Lung (tissue), 12 donors: ENCODE measurements around the gene PNKD. TPM values are rescaled to one million over a fixed set of nuclear protein-coding genes. Genes with fewer than 3 reads are reported as not detected.

ENCODE experiments used
- ATAC-seq: fragments of 200-7000 bp; cut with Tn5 transposase; one replicate; pipeline ENCODE4 v1.9.1; 2020; ENCODE audit warnings: moderate number of reproducible peaks; ENCODE audit not compliant: insufficient read depth, low FRiP score
- DNase-seq, 3 donors: peaks; one replicate each; pipeline ENCODE4 v3.0.0-alpha.2; 2013 to 2017
- H3K27ac ChIP-seq, 2 donors: one replicate each; pipeline ENCODE4 v1.5.1; 2013; ENCODE audit warnings: mild to moderate bottlenecking in 2 of 2, moderate library complexity in 2 of 2, control low read depth in 1 of 2, inconsistent platforms in 1 of 2, low read depth in 1 of 2, low read length in 1 of 2
- H3K27me3 ChIP-seq, 3 donors: one replicate each; pipeline ENCODE4 v1.5.1; 2013; ENCODE audit warnings: low read length in 2 of 3; ENCODE audit not compliant: control insufficient read depth in 3 of 3, insufficient read depth in 3 of 3
- H3K36me3 ChIP-seq, 4 donors: one replicate each; pipeline ENCODE4 v1.5.1; 2013; ENCODE audit warnings: low read length in 4 of 4, mild to moderate bottlenecking in 1 of 4, moderate library complexity in 1 of 4; ENCODE audit not compliant: control insufficient read depth in 4 of 4, insufficient read depth in 4 of 4
- H3K4me1 ChIP-seq, 5 donors: one replicate each; pipeline ENCODE4 v1.5.1; 2013; ENCODE audit warnings: low read length in 5 of 5, mild to moderate bottlenecking in 2 of 5, moderate library complexity in 1 of 5; ENCODE audit not compliant: control insufficient read depth in 5 of 5, insufficient read depth in 5 of 5
- H3K4me3 ChIP-seq: one replicate; pipeline ENCODE4 v1.5.1; 2013; ENCODE audit warnings: mild to moderate bottlenecking, control low read depth, moderate library complexity
- H3K9ac ChIP-seq, 2 donors: one replicate each; pipeline ENCODE4 v1.5.1; 2013; ENCODE audit warnings: low read length in 2 of 2, control low read depth in 1 of 2; ENCODE audit not compliant: insufficient read depth in 1 of 2
- H3K9me3 ChIP-seq, 4 donors: one replicate each; pipeline ENCODE4 v1.5.1; 2013; ENCODE audit warnings: low read length in 3 of 4, mild to moderate bottlenecking in 1 of 4, moderate library complexity in 1 of 4; ENCODE audit not compliant: control insufficient read depth in 4 of 4, insufficient read depth in 3 of 4
- WGBS, 2 donors: extraction: QIAGEN DNeasy Blood & Tissue Kit; methylation state at CpG; one replicate each; pipeline ENCODE4 v1.1.7; 2013; 5-methylcytosine and 5-hydroxymethylcytosine counted together
- polyA plus RNA-seq, 2 donors: library from polyadenylated mRNA; stranded (reverse); fragments of 200-250 nt; gene quantifications; one replicate each; pipeline ENCODE4 v1.2.1, GENCODE V29; 2013
- total RNA-seq, 2 donors: library from RNA; depleted of rRNA in 1 of 2; stranded (reverse); fragments of >200 nt in 1 of 2; gene quantifications; one replicate each; pipeline ENCODE4 v1.2.1, GENCODE V29; 2014 to 2021
- TF ChIP-seq, protein P1 (sequence below): IDR thresholded peaks from 2 replicates; pipeline ENCODE4 v1.5.1; 2012; ENCODE audit warnings: mild to moderate bottlenecking; ENCODE audit errors: control extremely low read depth, extremely low read depth
- donor health status: control.
- donor health status: control.
- donor health status: Bipolar disorder and iron deficiency.
- donor health status: healthy.
- donor health status: DM: yes; HTN: yes; CAD: no.

PNKD gene
- total and polyA plus RNA-seq, 4 donors, result 83.8 to 137 (median 114) TPM

DNA sequence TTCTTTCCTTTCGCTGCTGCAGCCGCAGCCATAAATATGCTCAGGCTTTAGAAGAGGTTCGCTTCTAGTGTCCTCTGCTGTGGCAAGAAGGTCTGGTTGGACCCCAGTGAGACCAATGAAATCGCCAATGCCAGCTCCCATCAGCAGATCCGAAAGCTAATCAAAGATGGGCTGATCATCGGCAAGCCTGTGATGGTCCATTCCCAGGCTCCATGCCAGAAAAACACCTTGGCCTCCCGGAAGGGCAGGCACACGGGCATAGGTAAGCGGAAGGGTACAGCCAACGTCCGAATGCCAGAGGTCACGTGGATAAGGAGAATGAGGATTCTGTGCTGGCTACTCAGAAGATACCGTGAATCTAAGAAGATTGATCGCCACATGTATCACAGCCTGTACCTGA, 83.7 kb downstream of the PNKD start:
- TF ChIP-seq, protein P1, sequence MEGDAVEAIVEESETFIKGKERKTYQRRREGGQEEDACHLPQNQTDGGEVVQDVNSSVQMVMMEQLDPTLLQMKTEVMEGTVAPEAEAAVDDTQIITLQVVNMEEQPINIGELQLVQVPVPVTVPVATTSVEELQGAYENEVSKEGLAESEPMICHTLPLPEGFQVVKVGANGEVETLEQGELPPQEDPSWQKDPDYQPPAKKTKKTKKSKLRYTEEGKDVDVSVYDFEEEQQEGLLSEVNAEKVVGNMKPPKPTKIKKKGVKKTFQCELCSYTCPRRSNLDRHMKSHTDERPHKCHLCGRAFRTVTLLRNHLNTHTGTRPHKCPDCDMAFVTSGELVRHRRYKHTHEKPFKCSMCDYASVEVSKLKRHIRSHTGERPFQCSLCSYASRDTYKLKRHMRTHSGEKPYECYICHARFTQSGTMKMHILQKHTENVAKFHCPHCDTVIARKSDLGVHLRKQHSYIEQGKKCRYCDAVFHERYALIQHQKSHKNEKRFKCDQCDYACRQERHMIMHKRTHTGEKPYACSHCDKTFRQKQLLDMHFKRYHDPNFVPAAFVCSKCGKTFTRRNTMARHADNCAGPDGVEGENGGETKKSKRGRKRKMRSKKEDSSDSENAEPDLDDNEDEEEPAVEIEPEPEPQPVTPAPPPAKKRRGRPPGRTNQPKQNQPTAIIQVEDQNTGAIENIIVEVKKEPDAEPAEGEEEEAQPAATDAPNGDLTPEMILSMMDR, result no peak
- H3K4me3 ChIP-seq, result no peak overlapping the region
- no peaks in the 10 kb centered on the region for H3K27me3 ChIP-seq
- H3K9ac ChIP-seq, result no peak overlapping the region
- H3K9me3 ChIP-seq, result no peaks in the 10 kb centered on the region
- DNase-seq, result no peak
- H3K4me1 ChIP-seq, result peaks cover 0 to 11% (median 0%) of the 10 kb centered on the region in 5 donors
- ATAC-seq, result no peak
- no peaks in the 10 kb centered on the region for H3K36me3 ChIP-seq
- H3K27ac ChIP-seq, result no peak overlapping the region
- WGBS, 2 donors, result 88 to 96% methylated on average over 14 of the region's 14 CpGs

DNA sequence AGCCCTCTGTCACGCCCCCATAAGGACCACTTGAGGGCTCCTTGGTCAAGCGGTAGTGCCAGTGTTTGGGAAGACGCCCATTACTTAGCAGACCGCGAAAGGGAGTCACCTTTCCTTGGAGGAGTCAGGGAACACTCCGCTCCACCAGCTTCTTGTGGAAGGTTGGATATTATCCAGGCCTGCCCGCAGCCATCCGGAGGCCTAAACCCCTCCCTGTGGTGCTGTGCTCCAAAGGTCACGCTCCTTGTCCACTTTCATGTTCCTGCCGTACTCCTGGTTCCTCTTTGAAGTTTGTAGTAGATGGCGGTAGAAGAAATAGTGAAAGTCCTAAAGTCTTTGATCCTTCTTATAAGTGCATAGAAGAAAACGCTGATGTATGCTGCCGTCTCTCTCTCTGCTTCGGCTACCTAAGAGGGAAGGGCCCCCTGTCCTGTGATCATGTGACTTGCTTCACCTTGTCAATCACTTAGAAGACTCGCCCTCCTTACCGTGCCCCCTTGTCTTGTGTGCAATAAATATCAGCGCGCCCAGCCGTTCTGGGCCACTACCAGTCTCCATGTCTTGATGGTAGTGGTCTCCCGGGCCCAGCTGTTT, 84.6 kb downstream of the PNKD start:
- Histone ChIP-seq H3K27ac (peak overlapping the region in 1 of 2 donors; percentile 47), H3K36me3 (no peaks in the 10 kb centered on the region), H3K9me3 (no peaks in the 10 kb centered on the region), H3K4me3 (no peak overlapping the region), H3K9ac (no peak overlapping the region), H3K27me3 (no peaks in the 10 kb centered on the region), H3K4me1 (peaks cover 0 to 11% (median 0%) of the 10 kb centered on the region in 5 donors)
- 66 to 81% methylated on average over 20 of the region's 20 CpGs for WGBS, 2 donors
- TF ChIP-seq, protein P1, result no peak
- no peak for DNase-seq
- ATAC-seq, result no peak

DNA sequence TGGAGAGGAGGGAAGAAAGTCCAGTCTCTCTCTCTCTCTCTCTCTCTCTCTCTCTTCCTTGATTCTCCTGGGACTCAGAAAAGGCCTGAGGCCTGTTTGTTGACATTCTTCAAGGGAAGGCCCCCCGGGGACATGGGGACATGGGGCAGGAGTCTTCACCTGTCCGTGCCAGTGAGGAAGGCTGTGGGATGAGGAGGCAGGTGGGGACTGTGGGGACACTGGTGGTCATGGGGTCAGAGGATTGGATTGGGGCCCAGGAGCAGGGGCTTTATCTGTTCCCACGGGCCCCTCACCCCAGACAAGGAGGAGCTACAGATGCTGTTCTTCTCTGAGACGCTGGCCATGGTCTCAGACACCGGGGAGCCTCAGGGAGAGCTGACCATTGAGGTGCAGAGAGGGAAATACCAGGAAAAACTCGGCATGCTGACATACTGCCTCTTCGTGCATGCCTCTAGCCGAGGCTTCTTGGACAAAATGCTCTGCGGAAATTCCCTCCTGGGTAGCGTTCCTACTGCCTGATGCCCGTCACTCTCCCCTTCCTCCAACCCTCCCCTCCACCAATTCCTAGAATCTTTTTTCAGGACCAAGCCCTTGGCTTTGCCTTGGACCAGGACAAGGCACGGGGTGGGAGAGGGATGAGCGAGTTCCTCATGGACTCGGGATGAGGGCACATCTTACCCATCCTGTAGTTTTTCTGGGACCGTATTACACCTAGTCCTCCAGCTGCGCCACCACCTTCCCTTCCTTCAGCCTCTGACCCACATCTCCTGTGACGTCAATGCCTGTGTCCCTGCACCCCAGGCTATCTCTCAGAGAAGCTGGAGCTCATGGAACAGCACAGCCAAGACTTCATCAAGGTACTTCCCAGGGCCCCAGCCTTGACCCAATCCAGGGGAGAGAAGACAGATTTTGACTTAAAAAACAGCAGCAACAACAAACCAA, 87.2 kb downstream of the PNKD start:
- Histone ChIP-seq H3K4me1 (peaks cover 0 to 11% (median 0%) of the 10 kb centered on the region in 5 donors), H3K27ac (peak overlapping the region in 1 of 2 donors; percentile 5), H3K9me3 (no peaks in the 10 kb centered on the region), H3K36me3 (no peaks in the 10 kb centered on the region), H3K27me3 (no peaks in the 10 kb centered on the region), H3K9ac (peak overlapping the region in 1 of 2 donors; percentile 13), H3K4me3 (no peak overlapping the region)
- TF ChIP-seq, protein P1, result no peak
- DNase-seq (no peak), ATAC-seq (no peak)
- 69 to 77% methylated on average over 17 of the region's 17 CpGs for WGBS, 2 donors
